GM12878 (cell line): Measurements from ENCODE around the gene ROCK2.

Experiments
- HDGF ChIP-seq: fragments of 450-650 bp; IDR thresholded peaks from 2 replicates; pipeline ENCODE4 v1.6.1; 2016; ENCODE audit warnings: antibody characterized with exemption
- POLR2AphosphoS5 ChIP-seq: IDR thresholded peaks from 2 replicates; pipeline ENCODE4 v1.6.1; 2011; ENCODE audit warnings: mild to moderate bottlenecking, low read length, inconsistent platforms
- REST ChIP-seq: IDR thresholded peaks from 2 replicates; pipeline ENCODE4 v1.6.1; 2012; ENCODE audit warnings: mild to moderate bottlenecking, low read depth, low read length
- TF ChIP-seq, protein P1 (sequence below), 3 experiments: IDR thresholded peaks in 2 of 3; conservative IDR thresholded peaks in 1 of 3; 2 replicates each; pipeline ENCODE4 v1.5.1; 2011; ENCODE audit warnings: low read depth in 3 of 3, low read length in 3 of 3, mild to moderate bottlenecking in 3 of 3, control low read depth in 2 of 3, moderate library complexity in 2 of 3, inconsistent platforms in 1 of 3, mixed read lengths in 1 of 3; ENCODE audit not compliant: control insufficient read depth in 2 of 3, insufficient read depth in 1 of 3; ENCODE audit errors: extremely low read depth in 1 of 3
- TF ChIP-seq, protein P2 (sequence below): fragments of 450-650 bp; IDR thresholded peaks from 2 replicates; pipeline ENCODE4 v1.6.1; 2016; ENCODE audit warnings: mild to moderate bottlenecking

DNA sequence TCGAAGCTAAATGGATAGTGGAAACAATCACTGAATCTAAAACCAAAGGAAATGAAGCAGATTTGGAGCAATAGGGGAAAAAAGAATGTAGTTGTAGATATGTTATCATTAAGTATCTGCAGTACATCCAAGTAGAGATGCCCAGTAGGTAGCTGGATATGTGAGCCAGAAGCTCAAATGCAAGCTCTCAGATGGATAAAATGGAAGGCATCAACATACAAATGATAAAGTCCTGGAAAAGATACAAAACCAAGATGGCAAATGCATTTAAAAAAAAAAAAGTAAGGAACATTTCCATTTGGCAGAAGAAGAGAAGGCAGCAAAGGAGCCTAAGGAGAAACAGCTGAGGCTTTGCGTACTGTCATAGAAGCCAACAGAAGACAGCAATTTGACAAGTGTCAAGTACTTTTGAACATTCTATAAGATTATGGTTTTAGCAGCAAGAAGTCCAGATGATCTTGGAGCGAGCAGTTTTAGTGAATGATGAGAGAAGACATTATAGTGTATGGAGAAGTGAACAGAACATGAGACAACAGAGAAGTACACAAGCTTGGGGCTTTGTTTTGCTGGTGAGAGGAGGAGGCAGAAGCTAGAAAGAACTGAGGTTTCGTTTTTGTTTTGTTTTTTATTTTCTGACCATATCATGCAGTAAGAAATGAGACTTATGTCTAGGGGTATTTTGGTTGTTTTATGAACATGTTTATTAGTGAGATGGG, 18.3 kb downstream of the ROCK2 start:
- TF ChIP-seq HDGF (no peak), POLR2AphosphoS5 (no peak), REST (no peak)
- TF ChIP-seq, protein P1, sequence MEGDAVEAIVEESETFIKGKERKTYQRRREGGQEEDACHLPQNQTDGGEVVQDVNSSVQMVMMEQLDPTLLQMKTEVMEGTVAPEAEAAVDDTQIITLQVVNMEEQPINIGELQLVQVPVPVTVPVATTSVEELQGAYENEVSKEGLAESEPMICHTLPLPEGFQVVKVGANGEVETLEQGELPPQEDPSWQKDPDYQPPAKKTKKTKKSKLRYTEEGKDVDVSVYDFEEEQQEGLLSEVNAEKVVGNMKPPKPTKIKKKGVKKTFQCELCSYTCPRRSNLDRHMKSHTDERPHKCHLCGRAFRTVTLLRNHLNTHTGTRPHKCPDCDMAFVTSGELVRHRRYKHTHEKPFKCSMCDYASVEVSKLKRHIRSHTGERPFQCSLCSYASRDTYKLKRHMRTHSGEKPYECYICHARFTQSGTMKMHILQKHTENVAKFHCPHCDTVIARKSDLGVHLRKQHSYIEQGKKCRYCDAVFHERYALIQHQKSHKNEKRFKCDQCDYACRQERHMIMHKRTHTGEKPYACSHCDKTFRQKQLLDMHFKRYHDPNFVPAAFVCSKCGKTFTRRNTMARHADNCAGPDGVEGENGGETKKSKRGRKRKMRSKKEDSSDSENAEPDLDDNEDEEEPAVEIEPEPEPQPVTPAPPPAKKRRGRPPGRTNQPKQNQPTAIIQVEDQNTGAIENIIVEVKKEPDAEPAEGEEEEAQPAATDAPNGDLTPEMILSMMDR (IDR thresholded peaks at IDR 0.05 in 2 of 3, conservative IDR thresholded peaks at IDR 0.05 in 1 of 3; ENCODE audit: control insufficient read depth in 2 of 3, extremely low read depth in 1 of 3, insufficient read depth in 1 of 3, low read depth in 3 of 3, low read length in 3 of 3), result no peak
- TF ChIP-seq, protein P2, sequence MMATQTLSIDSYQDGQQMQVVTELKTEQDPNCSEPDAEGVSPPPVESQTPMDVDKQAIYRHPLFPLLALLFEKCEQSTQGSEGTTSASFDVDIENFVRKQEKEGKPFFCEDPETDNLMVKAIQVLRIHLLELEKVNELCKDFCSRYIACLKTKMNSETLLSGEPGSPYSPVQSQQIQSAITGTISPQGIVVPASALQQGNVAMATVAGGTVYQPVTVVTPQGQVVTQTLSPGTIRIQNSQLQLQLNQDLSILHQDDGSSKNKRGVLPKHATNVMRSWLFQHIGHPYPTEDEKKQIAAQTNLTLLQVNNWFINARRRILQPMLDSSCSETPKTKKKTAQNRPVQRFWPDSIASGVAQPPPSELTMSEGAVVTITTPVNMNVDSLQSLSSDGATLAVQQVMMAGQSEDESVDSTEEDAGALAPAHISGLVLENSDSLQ, result no peak
